ENCODE results near the gene IER2. TPM values are rescaled to one million over a fixed set of nuclear protein-coding genes. Genes with fewer than 3 reads are reported as not detected.

Gene IER2
- total RNA-seq, 2 experiments from 2014 or later = 203 to 210 TPM

- CTCF ChIA-PET = interaction anchor here (2.2 kb wide), 1 partner anchor 16 kb away, joined by 8 read pairs; no protein-coding TSS in a partner anchor
- H3K27me3 Mint-ChIP-seq (ENCODE audit: low read depth) = no peaks in the 10 kb centered on the region
- H3K27ac Mint-ChIP-seq = no peak overlapping the region
- no peak for ATAC-seq
- peak overlapping the region; percentile 22 for H3K4me3 Mint-ChIP-seq
- POLR2A ChIA-PET = interaction anchor here (0.9 to 1.8 kb wide), 4 partner anchors 10 to 31 kb away, joined by 3 to 5 read pairs (median 4); partner anchors contain the start of genes IER2 and STX10
- H3K4me1 Mint-ChIP-seq (ENCODE audit: low read depth) = peaks cover 54% of the 10 kb centered on the region
- no peak for DNase-seq
- no peaks in the 10 kb centered on the region for H3K9me3 Mint-ChIP-seq (ENCODE audit: insufficient read depth)
- H3K36me3 Mint-ChIP-seq (ENCODE audit: low read depth) = peaks cover 12% of the 10 kb centered on the region
Observed at GRCh38 chr19:13120817-13121216, 29.4 kb upstream of the IER2 start.

GRCh38 chr19:13121551-13122274, 28.5 kb upstream of the IER2 start:
- Mint-ChIP-seq H3K4me1 (ENCODE audit: low read depth) (peaks cover 50% of the 10 kb centered on the region), H3K27me3 (ENCODE audit: low read depth) (no peaks in the 10 kb centered on the region), H3K27ac (peak overlapping the region; percentile 26), H3K36me3 (ENCODE audit: low read depth) (peaks cover 8% of the 10 kb centered on the region), H3K4me3 (no peak overlapping the region), H3K9me3 (ENCODE audit: insufficient read depth) (no peaks in the 10 kb centered on the region)
- DNase-seq (no peak), ATAC-seq (no peak)
- ChIA-PET POLR2A (interaction anchor here (0.9 to 1.2 kb wide), 2 partner anchors 11 to 30 kb away, joined by 3 to 4 read pairs; no protein-coding TSS in a partner anchor), CTCF (interaction anchor here (2.2 kb wide), 1 partner anchor 17 kb away, joined by 8 read pairs; no protein-coding TSS in a partner anchor)

- Mint-ChIP-seq H3K27me3 (ENCODE audit: low read depth) (no peaks in the 10 kb centered on the region), H3K4me1 (ENCODE audit: low read depth) (peaks cover 50% of the 10 kb centered on the region), H3K4me3 (no peak overlapping the region), H3K36me3 (ENCODE audit: low read depth) (peaks cover 7% of the 10 kb centered on the region), H3K27ac (peak overlapping the region; percentile 26), H3K9me3 (ENCODE audit: insufficient read depth) (no peaks in the 10 kb centered on the region)
- DNase-seq = no peak
- POLR2A ChIA-PET = interaction anchor here (1.6 kb wide), 1 partner anchor 30 kb away, joined by 5 read pairs; no protein-coding TSS in a partner anchor
- CTCF ChIA-PET = interaction anchor here (1.0 kb wide), 1 partner anchor 18 kb away, joined by 3 read pairs; no protein-coding TSS in a partner anchor
- ATAC-seq = no peak
Observed at GRCh38 chr19:13122275-13122878, 27.8 kb upstream of the IER2 start.

- no peak for DNase-seq
- H3K9me3 Mint-ChIP-seq (ENCODE audit: insufficient read depth) = no peaks in the 10 kb centered on the region
- peaks cover 10% of the 10 kb centered on the region for H3K36me3 Mint-ChIP-seq (ENCODE audit: low read depth)
- ChIA-PET CTCF (interaction anchor here (0.9 to 1.0 kb wide), 2 partner anchors 19 to 29 kb away, joined by 3 read pairs; no protein-coding TSS in a partner anchor), POLR2A (interaction anchor here (0.9 to 1.6 kb wide), 3 partner anchors 9 to 29 kb away, joined by 3 to 5 read pairs (median 3); no protein-coding TSS in a partner anchor)
- peaks cover 55% of the 10 kb centered on the region for H3K4me1 Mint-ChIP-seq (ENCODE audit: low read depth)
- no peaks in the 10 kb centered on the region for H3K27me3 Mint-ChIP-seq (ENCODE audit: low read depth)
- no peak for ATAC-seq
- no peak overlapping the region for H3K4me3 Mint-ChIP-seq
- no peak overlapping the region for H3K27ac Mint-ChIP-seq
Observed at GRCh38 chr19:13122980-13123957, 26.9 kb upstream of the IER2 start.

DNA sequence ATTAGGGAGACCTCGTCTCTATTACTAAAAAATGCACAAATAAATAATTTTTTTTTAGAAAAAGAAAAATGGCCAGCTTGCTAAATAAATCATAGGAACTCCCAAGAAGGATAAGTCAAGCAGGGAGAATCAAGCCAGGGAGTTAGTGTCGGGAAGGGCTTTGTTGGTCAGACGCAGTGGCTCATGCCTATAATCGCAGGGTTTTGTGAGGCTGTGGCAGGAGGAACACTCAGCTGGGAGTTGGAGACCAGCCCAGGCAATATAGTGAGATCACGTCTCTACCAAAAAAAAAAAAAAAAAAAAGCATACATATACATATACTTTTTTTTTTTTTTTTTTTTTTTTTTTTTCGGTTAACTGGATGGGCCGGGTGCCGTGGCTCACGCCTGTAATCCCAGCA, 23.2 kb upstream of the IER2 start:
- Mint-ChIP-seq H3K9me3 (ENCODE audit: insufficient read depth) (no peaks in the 10 kb centered on the region), H3K27ac (no peak overlapping the region)
- POLR2A ChIA-PET = interaction anchor here (1.5 kb wide), 1 partner anchor 9 kb away, joined by 4 read pairs; the partner anchor contains the start of gene NACC1

DNA sequence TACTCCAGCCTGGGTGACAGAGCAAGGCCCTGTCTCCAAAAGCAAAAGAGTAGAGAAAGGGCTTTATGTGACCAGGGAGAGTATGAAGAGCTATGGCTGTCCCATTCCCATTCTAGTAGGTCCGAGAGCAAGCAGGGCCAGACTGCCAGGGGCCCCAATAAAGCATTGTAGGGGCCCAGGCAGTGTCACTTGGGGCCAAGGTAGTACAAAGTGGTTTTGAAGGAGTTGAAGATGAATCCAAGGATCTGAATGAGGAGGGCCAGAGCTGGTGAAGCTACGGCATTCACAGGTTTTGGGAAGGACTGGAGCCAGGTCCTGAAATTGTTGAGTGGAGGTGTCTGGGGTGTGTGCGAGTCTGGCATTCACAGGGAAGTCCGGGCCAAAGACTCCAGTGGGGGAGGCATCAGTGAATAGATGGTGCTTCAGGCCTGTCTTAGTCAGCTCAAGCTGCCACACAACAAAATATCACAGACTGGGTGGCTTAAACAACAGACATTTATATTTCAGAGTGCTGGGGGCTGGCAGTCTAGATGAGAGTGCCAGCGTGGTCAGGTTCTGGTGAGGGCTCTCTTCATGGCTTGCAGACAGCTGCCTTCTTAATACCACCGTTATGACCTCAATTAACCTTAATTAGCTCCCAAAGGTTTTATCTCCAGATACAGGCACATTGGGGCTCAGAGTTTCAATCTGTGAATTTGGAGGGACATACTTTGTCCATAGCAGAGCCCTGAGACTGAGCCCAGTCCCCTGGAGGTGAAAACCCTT, 22.2 kb upstream of the IER2 start:
- Mint-ChIP-seq H3K4me3 (no peak overlapping the region), H3K36me3 (ENCODE audit: low read depth) (peaks cover 7% of the 10 kb centered on the region), H3K27me3 (ENCODE audit: low read depth) (no peaks in the 10 kb centered on the region), H3K4me1 (ENCODE audit: low read depth) (peaks cover 39% of the 10 kb centered on the region), H3K27ac (no peak overlapping the region), H3K9me3 (ENCODE audit: insufficient read depth) (no peaks in the 10 kb centered on the region)
- ChIA-PET POLR2A (interaction anchor here (1.0 to 1.8 kb wide), 3 partner anchors 10 to 25 kb away, joined by 3 to 5 read pairs (median 4); partner anchors contain the start of gene NACC1), CTCF (interaction anchor here (1.2 to 2.0 kb wide), 2 partner anchors 23 to 34 kb away, joined by 6 to 7 read pairs; no protein-coding TSS in a partner anchor)
- ATAC-seq = no peak
- no peak for DNase-seq

More for the DNA sequence above, 23.2 kb upstream of the IER2 start:
- Mint-ChIP-seq H3K27me3 (ENCODE audit: low read depth) (no peaks in the 10 kb centered on the region), H3K4me3 (no peak overlapping the region), H3K4me1 (ENCODE audit: low read depth) (peaks cover 39% of the 10 kb centered on the region), H3K36me3 (ENCODE audit: low read depth) (peaks cover 4% of the 10 kb centered on the region)
- DNase-seq = no peak
- ATAC-seq = no peak
- CTCF ChIA-PET = interaction anchor here (2.0 kb wide), 1 partner anchor 33 kb away, joined by 6 read pairs; no protein-coding TSS in a partner anchor

DNA sequence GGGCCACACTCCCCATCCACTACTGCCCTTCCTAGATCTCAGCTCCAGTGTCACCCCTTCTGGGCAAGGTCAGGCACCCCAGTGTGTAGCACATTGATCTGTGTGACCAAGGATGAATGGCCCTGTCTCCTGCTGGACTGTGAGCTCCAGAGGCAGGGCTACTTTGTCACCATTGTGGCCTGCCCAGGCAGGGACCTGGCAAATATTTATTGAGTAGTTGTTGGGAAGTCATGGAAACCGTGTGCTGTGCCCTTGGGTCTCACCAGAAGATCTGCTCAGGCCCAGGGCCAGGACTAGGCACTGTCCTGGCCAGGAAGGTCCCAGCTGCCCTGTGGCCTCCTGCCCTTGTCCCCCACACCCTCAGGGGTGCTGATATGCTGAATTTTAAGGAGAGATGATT, 21.6 kb upstream of the IER2 start:
- DNase-seq (no peak), ATAC-seq (no peak)
- Mint-ChIP-seq H3K36me3 (ENCODE audit: low read depth) (peaks cover 9% of the 10 kb centered on the region), H3K9me3 (ENCODE audit: insufficient read depth) (no peaks in the 10 kb centered on the region), H3K4me3 (no peak overlapping the region), H3K27me3 (ENCODE audit: low read depth) (no peaks in the 10 kb centered on the region), H3K4me1 (ENCODE audit: low read depth) (peaks cover 39% of the 10 kb centered on the region), H3K27ac (peak overlapping the region; percentile 25)
- CTCF ChIA-PET = interaction anchor here (1.2 to 2.0 kb wide), 2 partner anchors 24 to 35 kb away, joined by 6 to 7 read pairs; no protein-coding TSS in a partner anchor
- POLR2A ChIA-PET = interaction anchor here (1.8 kb wide), 1 partner anchor 24 kb away, joined by 5 read pairs; no protein-coding TSS in a partner anchor

DNA sequence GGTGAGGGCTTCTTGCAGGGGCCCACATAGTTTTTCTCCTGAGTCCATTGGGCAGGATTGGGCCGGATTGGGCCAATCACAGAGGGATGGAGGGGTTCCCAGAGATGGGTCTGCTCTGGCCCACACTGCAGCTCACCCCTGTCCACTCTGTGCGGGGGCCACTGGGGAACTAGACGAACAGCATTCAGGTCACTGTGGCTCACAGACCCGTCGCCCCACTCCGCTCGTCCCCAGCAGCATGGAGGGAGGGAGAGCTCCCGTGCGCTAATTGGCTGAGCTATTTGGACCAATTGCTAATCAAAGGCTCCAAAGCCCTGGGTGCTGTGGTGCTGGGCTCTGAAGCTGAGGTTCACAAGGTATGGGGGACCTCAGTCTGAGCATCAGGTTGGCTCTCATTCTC, 20.8 kb upstream of the IER2 start:
- no peak for ATAC-seq
- Mint-ChIP-seq H3K4me3 (no peak overlapping the region), H3K9me3 (ENCODE audit: insufficient read depth) (no peaks in the 10 kb centered on the region), H3K27ac (no peak overlapping the region), H3K36me3 (ENCODE audit: low read depth) (peaks cover 10% of the 10 kb centered on the region), H3K4me1 (ENCODE audit: low read depth) (peaks cover 36% of the 10 kb centered on the region), H3K27me3 (ENCODE audit: low read depth) (no peaks in the 10 kb centered on the region)
- POLR2A ChIA-PET = interaction anchor here (0.9 to 1.8 kb wide), 3 partner anchors 23 to 223 kb away, joined by 3 to 5 read pairs (median 3); no protein-coding TSS in a partner anchor
- CTCF ChIA-PET = interaction anchor here (0.8 kb wide), 1 partner anchor 25 kb away, joined by 4 read pairs; no protein-coding TSS in a partner anchor
- DNase-seq = no peak

- no peak overlapping the region for H3K27ac Mint-ChIP-seq
- no peaks in the 10 kb centered on the region for H3K27me3 Mint-ChIP-seq (ENCODE audit: low read depth)
- DNase-seq (no peak), ATAC-seq (no peak)
- peaks cover 34% of the 10 kb centered on the region for H3K4me1 Mint-ChIP-seq (ENCODE audit: low read depth)
- ChIA-PET CTCF (interaction anchor here (2.4 kb wide), 1 partner anchor 19 kb away, joined by 11 read pairs; the partner anchor contains the start of genes IER2 and STX10), POLR2A (interaction anchor here (0.5 to 1.8 kb wide), 4 partner anchors 11 to 19 kb away, joined by 3 to 7 read pairs (median 4); partner anchors contain the start of genes IER2, NACC1 and STX10)
- peaks cover 15% of the 10 kb centered on the region for H3K36me3 Mint-ChIP-seq (ENCODE audit: low read depth)
- no peak overlapping the region for H3K4me3 Mint-ChIP-seq
- H3K9me3 Mint-ChIP-seq (ENCODE audit: insufficient read depth) = no peaks in the 10 kb centered on the region
Observed at GRCh38 chr19:13130886-13131490, 19.2 kb upstream of the IER2 start.

All from activated CD8-positive, alpha-beta T cell treated with anti-CD3 and anti-CD28 coated beads, Interleukin-2, amount 10 ng/mL, durations not matched to agents 7 days and 5 days (primary cell).